ENCODE data around the gene SMG9. TPM values are rescaled to one million over a fixed set of nuclear protein-coding genes. Genes with fewer than 3 reads are reported as not detected.

SMG9 gene
- total and polyA plus RNA-seq, 2 of the 13 experiments (the other 11 are each of a cell fraction or from before 2014, with no cell fraction given) = 16.1 to 18.7 TPM

GRCh38 chr19:43741075-43741825 is 13.5 kb downstream of the SMG9 start:
- ATAC-seq (no peak), DNase-seq (ENCODE audit: low spot score) (no peak), FAIRE-seq (no peak)
- ChIA-PET CTCF (ENCODE audit: low intra/inter-chr PET ratio, low total read pairs) (no interaction called here), POLR2A (no interaction called here)
- no TSS peak for BruUV-seq (replicated peaks)
- no peak overlapping the region for H3K4me3 ChIP-seq (replicated peaks in 1 of 3; ENCODE audit: insufficient read depth in 1 of 3, low read depth in 2 of 3, low read length in 3 of 3)
- no peak overlapping the region for H3K4me2 ChIP-seq (ENCODE audit: low read depth, low read length)
- H3K79me2 ChIP-seq (ENCODE audit: insufficient read depth, low read length) = no peaks in the 10 kb centered on the region
- in situ Hi-C loops (cut with HindIII; ENCODE audit: extremely low pct_ligation_motif_present, low pct_unique_long_range_greater_than_20kb) (no loop called here), intact Hi-C loops (cut with micrococcal nuclease; ENCODE audit: unreplicated experiment) (no loop called here)
- H3K9ac ChIP-seq (ENCODE audit: insufficient read depth, low read depth, low read length) = no peak overlapping the region
- no peaks in the 10 kb centered on the region for H3K27me3 ChIP-seq (ENCODE audit: control insufficient read depth in 1 of 2, insufficient read depth in 2 of 2, low read length in 2 of 2)
- H3K4me1 ChIP-seq (ENCODE audit: insufficient read depth, low read length) = no peaks in the 10 kb centered on the region
- no peak overlapping the region for H2AFZ ChIP-seq (ENCODE audit: low read length)
- 96% methylated on average over 10 of the region's 10 CpGs for WGBS (ENCODE audit: low lambda C conversion rate)
- no peak overlapping the region for H3K27ac ChIP-seq (ENCODE audit: extremely low read length, insufficient read depth, low read length)
- no peaks in the 10 kb centered on the region for H3K9me3 ChIP-seq (ENCODE audit: low read length)
- TF ChIP-seq ZKSCAN1 (IDR thresholded peaks at IDR 0.05; ENCODE audit: low read length) = no peak
- no peak for TF ChIP-seq AHR (CRISPR knock-in tag; IDR thresholded peaks at IDR 0.05)
- H4K20me1 ChIP-seq (ENCODE audit: insufficient read depth, low read length) = no peaks in the 10 kb centered on the region
- peaks cover 32 to 87% of the 10 kb centered on the region in 2 experiments for H3K36me3 ChIP-seq (replicated peaks in 1 of 2; ENCODE audit: control insufficient read depth in 1 of 2, insufficient read depth in 2 of 2, low read length in 2 of 2)

- Histone ChIP-seq H3K4me3 (replicated peaks in 1 of 3; ENCODE audit: insufficient read depth in 1 of 3, low read depth in 2 of 3, low read length in 3 of 3) (no peak overlapping the region), H3K9ac (ENCODE audit: insufficient read depth, low read depth, low read length) (no peak overlapping the region), H3K36me3 (replicated peaks in 1 of 2; ENCODE audit: control insufficient read depth in 1 of 2, insufficient read depth in 2 of 2, low read length in 2 of 2) (peaks cover 30 to 87% of the 10 kb centered on the region in 2 experiments), H3K27me3 (ENCODE audit: control insufficient read depth in 1 of 2, insufficient read depth in 2 of 2, low read length in 2 of 2) (no peaks in the 10 kb centered on the region), H3K27ac (ENCODE audit: extremely low read length, insufficient read depth, low read length) (no peak overlapping the region), H3K9me3 (ENCODE audit: low read length) (no peaks in the 10 kb centered on the region), H4K20me1 (ENCODE audit: insufficient read depth, low read length) (no peaks in the 10 kb centered on the region), H3K4me2 (ENCODE audit: low read depth, low read length) (no peak overlapping the region), H2AFZ (ENCODE audit: low read length) (no peak overlapping the region), H3K79me2 (ENCODE audit: insufficient read depth, low read length) (no peaks in the 10 kb centered on the region), H3K4me1 (ENCODE audit: insufficient read depth, low read length) (no peaks in the 10 kb centered on the region)
- intact Hi-C loops (cut with micrococcal nuclease; ENCODE audit: unreplicated experiment) (no loop called here), in situ Hi-C loops (cut with HindIII; ENCODE audit: extremely low pct_ligation_motif_present, low pct_unique_long_range_greater_than_20kb) (no loop called here)
- WGBS (ENCODE audit: low lambda C conversion rate) = 95% methylated on average over 15 of the region's 16 CpGs
- FAIRE-seq (no peak), DNase-seq (ENCODE audit: low spot score) (no peak), ATAC-seq (no peak)
- BruUV-seq (replicated peaks) = no TSS peak
- TF ChIP-seq MLLT10 (CRISPR knock-in tag; IDR thresholded peaks at IDR 0.05) (no peak), ZNF816 (CRISPR knock-in tag; IDR thresholded peaks at IDR 0.05; ENCODE audit: borderline replicate concordance) (no peak), ZNF598 (CRISPR knock-in tag; IDR thresholded peaks at IDR 0.05; ENCODE audit: borderline replicate concordance) (no peak), GPBP1L1 (CRISPR knock-in tag; IDR thresholded peaks at IDR 0.05) (no peak), ISX (CRISPR knock-in tag; conservative IDR thresholded peaks at IDR 0.05) (no peak), ATAD3A (CRISPR knock-in tag; IDR thresholded peaks at IDR 0.05) (no peak)
- POLR2A ChIA-PET = no interaction called here
- CTCF ChIA-PET (ENCODE audit: low intra/inter-chr PET ratio, low total read pairs) = no interaction called here
Measured at GRCh38 chr19:43739439-43740235, 15.1 kb downstream of the SMG9 start.

Data from HepG2 (cell line).